GM19328 (cell line): ENCODE results near the gene TNS4.

ENCODE experiments used
- ATAC-seq: cut with Tn5 transposase; IDR thresholded peaks from one replicate; pipeline ENCODE4 v1.9.1; 2021; ENCODE audit warnings: mild to moderate bottlenecking, moderate library complexity; ENCODE audit not compliant: unreplicated experiment

Gene TNS4

GRCh38 chr17:40459636-40460603, 41.5 kb downstream of the TNS4 start:
- ATAC-seq, result no peak

- no peak for ATAC-seq
These were observed 42.5 kb downstream of the TNS4 start for GRCh38 chr17:40458851-40459482.

DNA sequence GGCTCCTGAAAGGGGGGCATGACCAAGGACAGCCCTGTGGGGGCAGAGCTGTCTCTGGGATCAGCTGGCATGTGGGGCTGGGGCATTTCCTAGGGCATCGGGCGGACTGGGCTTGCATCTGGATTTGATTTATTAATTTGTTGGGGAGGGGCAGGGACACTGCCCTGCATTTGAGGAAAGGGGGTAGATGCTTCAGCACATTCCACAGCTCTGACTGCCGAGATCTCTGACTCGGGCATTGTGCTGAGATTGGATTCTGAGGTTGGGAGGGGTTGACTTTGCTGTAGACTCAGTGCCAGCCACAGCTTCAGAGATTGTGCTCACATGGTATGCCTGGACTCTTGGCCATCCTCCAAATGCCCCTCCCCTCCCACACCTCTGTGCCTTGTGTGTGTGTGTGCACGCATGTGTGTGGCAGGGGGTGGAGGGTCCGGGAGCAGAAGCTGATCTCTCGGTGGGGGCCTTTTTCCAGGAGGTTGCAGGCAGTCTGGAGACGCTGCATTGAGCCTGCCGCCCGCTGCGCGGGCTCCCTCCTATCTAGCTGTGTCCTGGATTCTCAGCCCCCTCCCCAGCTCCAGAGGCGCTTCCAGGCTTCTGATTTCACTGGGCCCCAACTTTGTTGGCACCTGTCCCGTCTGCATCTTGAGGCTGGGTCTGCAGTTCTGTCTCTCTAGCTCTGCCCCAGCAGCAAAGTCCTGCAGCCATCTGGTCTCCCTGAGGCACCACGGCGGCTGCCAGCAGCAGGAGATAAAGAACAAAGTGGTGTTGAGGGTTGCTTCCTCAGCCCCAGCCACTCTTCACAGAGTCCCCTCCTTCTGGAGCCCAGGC, 43.2 kb downstream of the TNS4 start:
- no peak for ATAC-seq

DNA sequence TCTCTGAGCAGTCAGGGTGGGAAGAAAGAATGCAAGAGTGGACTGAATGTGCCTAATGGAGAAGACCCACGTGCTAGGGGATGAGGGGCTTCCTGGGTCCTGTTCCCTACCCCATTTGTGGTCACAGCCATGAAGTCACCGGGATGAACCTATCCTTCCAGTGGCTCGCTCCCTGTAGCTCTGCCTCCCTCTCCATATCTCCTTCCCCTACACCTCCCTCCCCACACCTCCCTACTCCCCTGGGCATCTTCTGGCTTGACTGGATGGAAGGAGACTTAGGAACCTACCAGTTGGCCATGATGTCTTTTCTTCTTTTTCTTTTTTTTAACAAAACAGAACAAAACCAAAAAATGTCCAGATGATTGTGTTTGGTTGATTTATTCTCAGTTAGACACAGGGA, 44.1 kb downstream of the TNS4 start:
- no peak for ATAC-seq

DNA sequence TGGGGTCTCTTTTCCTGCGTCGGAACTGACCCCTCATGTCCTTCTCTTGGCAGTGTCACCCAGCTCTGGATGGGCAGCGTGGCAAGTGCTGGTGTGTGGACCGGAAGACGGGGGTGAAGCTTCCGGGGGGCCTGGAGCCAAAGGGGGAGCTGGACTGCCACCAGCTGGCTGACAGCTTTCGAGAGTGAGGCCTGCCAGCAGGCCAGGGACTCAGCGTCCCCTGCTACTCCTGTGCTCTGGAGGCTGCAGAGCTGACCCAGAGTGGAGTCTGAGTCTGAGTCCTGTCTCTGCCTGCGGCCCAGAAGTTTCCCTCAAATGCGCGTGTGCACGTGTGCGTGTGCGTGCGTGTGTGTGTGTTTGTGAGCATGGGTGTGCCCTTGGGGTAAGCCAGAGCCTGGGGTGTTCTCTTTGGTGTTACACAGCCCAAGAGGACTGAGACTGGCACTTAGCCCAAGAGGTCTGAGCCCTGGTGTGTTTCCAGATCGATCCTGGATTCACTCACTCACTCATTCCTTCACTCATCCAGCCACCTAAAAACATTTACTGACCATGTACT, 44.9 kb downstream of the TNS4 start:
- no peak for ATAC-seq

DNA sequence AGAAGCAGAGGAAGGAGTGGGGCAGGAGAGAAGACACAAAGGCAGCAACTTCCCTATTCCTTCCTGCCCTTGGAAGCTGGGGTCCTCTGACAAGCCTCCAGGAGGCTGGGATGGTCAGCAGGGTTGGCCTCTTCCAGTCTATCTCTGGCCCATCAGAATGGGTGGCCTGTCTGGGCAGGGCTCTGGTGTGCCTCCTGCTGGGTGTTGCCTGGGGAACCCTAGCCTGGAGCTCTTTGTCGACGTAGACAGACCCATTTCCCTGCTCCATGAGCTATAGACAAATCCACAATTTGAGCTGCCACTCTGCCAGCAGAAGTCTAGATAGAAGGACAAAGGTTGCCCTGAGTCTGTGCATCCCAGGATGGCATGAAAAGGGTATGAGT, 46.8 kb downstream of the TNS4 start:
- ATAC-seq, result no peak

DNA sequence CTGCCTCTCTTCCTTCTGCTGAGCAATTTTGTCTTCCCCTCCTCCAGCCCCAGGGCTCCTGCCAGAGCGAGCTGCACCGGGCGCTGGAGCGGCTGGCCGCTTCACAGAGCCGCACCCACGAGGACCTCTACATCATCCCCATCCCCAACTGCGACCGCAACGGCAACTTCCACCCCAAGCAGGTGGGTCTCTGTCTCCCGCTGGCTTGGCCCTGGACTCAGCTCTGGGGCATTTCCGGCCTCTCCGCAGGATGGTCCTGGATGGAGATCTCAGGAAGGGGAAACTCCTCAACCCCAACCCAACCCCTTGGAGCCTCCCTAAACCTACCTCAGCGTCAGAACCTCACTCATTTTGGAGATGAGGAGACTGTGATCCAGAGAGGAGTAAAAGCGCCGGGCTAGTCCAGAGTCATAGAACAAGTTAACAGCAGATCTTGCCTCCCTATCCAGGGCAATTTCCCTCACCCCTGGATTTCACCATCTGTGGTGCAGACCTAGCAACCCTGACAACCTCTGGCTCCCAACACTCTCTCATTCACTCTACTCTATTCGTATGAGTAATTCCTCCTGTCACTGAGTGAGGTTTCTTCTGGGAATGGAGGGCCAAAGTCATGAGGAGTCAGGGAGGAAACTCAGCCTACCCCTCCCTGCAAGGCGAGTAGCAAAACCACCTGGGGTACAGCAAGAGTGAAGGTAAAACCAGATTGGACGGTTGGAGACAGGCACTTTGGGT, 47.4 kb downstream of the TNS4 start:
- no peak for ATAC-seq

- no peak for ATAC-seq
These were observed 48.5 kb downstream of the TNS4 start for GRCh38 chr17:40452921-40453378.

- ATAC-seq, result no peak
These were observed 49.1 kb downstream of the TNS4 start for GRCh38 chr17:40452216-40452787.

GRCh38 chr17:40451420-40451819, 50.0 kb downstream of the TNS4 start:
- ATAC-seq, result no peak

DNA sequence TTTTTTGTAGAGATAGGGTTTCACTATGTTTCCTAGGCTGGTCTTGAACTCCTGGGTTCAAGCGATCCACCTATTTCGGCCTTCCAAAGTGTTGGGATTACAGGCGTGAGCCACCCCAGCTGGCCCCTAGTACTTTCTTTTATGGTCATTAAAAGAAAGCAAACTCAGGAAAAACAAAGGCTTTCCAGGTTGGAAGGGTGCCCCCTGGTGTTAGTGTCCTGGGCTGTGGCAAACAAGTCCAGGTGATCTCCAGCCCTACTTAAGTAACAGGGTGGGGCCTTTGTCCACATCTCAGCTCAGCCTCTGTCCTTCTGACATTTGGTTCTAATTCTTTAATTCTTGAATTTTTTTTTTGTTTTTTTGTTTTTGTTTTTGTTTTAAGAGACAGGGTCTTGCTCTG, 51.2 kb downstream of the TNS4 start:
- ATAC-seq, result no peak

GRCh38 chr17:40448639-40449261, 52.7 kb downstream of the TNS4 start:
- ATAC-seq, result no peak

DNA sequence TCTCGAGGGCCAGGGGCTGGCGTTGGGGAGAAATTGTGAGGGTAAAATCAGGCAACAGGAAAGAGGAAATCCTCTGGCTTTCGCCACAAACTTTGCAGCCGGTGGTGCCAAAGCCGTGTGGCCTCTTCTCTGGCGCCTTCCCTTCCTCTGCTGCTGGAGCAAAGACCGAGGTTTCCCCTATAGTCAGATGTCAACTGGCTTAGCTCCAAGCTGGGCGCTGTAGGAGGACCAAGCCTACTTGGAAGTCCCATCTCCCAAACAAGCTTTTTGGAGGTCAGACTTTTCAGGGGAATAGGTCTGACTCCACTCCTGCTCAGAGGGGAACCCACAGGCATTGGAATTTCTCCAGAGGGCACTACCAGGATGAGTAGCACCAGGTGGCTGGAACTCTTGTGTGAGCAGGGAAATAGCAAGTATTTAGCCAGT, 53.2 kb downstream of the TNS4 start:
- ATAC-seq, result no peak

DNA sequence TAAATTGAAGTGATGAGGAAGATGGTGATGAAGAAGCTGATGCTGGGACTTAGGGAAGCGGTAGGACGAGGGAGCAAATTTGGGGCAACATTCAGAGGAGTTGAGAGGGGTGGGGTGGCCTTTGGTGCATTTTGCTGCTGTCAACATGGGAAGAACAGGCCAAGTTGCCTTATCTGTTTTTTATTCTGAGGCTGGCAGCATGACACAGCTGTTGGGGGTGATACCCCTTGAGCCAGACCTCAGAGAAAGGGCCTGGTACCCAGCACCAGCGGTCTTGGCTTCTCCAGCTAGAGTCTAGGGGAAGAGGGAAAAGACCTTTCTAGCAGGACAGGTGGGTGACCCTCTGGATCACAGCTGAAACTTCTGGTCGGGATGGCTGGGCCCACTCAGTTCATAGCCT, 53.6 kb downstream of the TNS4 start:
- no peak for ATAC-seq

- no peak for ATAC-seq
These were observed 54.2 kb downstream of the TNS4 start for GRCh38 chr17:40447148-40447644.

DNA sequence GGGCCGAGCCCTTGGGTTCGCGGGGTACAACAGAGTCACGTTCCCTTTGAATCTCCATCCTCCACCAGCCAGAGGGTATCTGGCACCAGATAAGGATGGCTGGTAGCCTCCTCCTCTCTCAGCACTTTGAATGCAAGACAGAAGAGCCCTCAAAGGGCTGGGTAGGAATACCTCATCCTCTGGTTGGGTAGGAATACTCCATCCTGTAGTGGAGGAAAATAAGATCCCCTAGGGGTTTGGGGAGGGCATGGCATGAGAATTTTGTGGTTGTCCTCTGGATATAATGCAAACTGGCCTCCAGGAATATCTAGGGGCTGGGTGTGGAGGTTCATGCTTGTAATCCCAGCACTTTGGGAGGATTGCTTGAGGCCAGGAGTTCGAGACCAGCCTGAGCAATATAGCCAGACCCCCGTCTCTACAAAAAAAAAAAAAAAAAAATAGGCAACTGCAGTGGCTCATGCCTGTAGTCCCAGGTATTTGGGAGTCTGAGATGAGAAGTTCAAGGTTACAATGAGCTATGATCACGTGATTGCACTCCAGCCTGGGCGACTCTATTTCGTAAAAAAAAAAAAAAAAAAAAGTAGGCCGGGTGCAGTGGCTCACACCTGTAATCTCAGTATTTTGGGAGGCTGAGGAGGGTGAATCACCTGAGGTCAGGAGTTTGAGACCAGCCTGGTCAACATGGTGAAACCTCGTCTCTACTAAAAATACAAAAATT, 55.5 kb downstream of the TNS4 start:
- no peak for ATAC-seq

DNA sequence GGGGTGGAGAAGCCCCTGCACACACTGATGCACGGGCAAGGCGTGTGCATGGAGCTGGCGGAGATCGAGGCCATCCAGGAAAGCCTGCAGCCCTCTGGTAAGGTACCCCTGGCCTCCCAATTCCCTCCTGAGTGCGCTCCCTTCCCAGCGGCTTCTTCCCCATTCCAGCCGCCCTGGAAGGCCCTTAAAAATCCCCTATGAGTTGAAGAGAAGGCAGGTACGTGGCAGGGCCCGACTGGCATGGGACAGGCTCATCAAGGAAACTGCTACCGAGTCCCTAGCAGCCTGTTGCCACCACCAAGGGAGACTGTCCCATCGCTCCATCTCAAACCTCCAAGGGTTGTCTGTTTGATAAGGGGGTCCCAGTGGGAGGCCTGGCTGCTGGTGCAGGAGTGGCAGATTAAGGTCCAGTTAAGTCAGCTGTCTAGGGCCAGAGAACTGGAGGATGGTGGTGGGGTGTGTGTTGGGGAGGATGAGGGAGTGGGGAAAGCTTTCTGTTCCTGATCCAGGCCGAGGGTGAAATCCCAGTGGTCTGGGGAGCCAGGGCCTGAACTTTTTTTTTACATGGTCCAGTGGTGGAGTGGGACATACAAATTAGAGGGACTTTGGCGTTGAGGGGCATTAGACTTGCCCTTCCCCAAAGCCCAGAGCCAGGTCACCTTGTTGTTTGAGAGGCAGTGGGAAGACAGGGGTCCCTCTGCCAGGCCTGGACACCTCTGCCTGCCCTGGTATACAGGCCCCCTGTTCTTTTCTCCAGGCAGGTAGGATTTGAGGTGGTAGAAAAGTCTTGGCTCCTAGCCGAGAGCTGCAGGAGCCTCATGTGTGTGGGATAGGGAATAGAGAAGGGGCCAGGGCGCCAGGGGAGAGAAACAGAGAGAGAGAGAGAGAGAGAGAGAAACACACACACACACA, 57.2 kb downstream of the TNS4 start:
- ATAC-seq, result no peak
